DND-41 (cell line): ENCODE measurements around the gene GRID1.

Source experiments
- EZH2 ChIP-seq: IDR thresholded peaks from 3 replicates; pipeline ENCODE4 v1.6.1; 2012; ENCODE audit warnings: borderline replicate concordance, low read depth, mild to moderate bottlenecking, moderate library complexity, low read length, inconsistent platforms; ENCODE audit not compliant: severe bottlenecking
- TF ChIP-seq, protein P1 (sequence below): IDR thresholded peaks from 2 replicates; pipeline ENCODE4 v1.5.1; 2012; ENCODE audit warnings: borderline replicate concordance, low read length, moderate library complexity, mild to moderate bottlenecking; ENCODE audit not compliant: poor library complexity, severe bottlenecking; ENCODE audit errors: extremely low read depth

DNA sequence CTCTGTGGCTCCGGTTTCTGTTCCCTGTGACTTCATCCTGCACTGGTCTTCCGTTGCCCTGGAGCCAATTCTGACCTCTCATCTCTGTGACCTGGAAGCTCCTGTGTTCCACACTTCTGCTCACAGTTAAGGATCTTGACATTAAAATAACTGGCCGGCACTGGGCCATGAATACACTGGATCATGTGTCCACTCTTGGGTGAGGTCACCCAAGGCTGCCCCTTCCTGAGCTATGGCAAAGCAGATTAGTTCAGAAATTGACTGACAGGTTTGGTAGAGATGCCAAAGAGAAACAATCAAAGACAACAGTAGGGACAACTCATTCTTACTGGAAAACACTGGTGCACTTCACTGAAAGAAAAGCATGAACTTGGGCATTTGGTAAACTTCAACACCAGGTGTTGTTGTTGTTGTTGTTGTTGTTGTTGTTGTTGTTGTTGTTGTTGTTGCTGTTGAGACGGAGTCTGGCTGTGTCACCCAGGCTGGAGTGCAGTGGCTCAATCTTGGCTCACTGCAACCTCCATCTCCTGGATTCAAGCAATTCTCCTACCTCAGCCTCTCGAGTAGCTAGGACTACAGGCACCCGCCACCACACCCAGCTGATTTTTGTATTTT lies 36.7 kb upstream of the GRID1 start:
- TF ChIP-seq, protein P1, sequence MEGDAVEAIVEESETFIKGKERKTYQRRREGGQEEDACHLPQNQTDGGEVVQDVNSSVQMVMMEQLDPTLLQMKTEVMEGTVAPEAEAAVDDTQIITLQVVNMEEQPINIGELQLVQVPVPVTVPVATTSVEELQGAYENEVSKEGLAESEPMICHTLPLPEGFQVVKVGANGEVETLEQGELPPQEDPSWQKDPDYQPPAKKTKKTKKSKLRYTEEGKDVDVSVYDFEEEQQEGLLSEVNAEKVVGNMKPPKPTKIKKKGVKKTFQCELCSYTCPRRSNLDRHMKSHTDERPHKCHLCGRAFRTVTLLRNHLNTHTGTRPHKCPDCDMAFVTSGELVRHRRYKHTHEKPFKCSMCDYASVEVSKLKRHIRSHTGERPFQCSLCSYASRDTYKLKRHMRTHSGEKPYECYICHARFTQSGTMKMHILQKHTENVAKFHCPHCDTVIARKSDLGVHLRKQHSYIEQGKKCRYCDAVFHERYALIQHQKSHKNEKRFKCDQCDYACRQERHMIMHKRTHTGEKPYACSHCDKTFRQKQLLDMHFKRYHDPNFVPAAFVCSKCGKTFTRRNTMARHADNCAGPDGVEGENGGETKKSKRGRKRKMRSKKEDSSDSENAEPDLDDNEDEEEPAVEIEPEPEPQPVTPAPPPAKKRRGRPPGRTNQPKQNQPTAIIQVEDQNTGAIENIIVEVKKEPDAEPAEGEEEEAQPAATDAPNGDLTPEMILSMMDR: no peak
- no peak for TF ChIP-seq EZH2
